HG03439 (cell line): ENCODE data around the gene SMIM31.
A peak's percentile ranks its signal among the peaks of the same experiment; 100 is the strongest.

Experiments
- ATAC-seq: cut with Tn5 transposase; IDR thresholded peaks from one replicate; pipeline ENCODE4 v1.9.1; 2021; ENCODE audit warnings: mild to moderate bottlenecking, moderate library complexity; ENCODE audit not compliant: unreplicated experiment

SMIM31 gene

GRCh38 chr4:164753873-164754488 is at the start of gene SMIM31:
Gene SMIM31, plus strand, starts transcription at chr4:164754131. Its CDS starts 16,313 bp downstream, at chr4:164770444.
- ATAC-seq: no peak

- ATAC-seq: no peak
Measured at GRCh38 chr4:164706675-164707074, 47.3 kb upstream of the SMIM31 start.

GRCh38 chr4:164716901-164717300 is 37.0 kb upstream of the SMIM31 start:
- no peak for ATAC-seq

GRCh38 chr4:164718827-164719226 is 35.1 kb upstream of the SMIM31 start:
- no peak for ATAC-seq

- ATAC-seq: no peak
Measured at GRCh38 chr4:164725066-164725465, 28.9 kb upstream of the SMIM31 start.

- no peak for ATAC-seq
Measured at GRCh38 chr4:164730705-164731393, 23.1 kb upstream of the SMIM31 start.

GRCh38 chr4:164731827-164732474 is 22.0 kb upstream of the SMIM31 start:
- peak; percentile 72 for ATAC-seq

- ATAC-seq: no peak
Measured at GRCh38 chr4:164734484-164734883, 19.4 kb upstream of the SMIM31 start.

- no peak for ATAC-seq
Measured at GRCh38 chr4:164748375-164748774, 5.6 kb upstream of the SMIM31 start.

- no peak for ATAC-seq
Measured at GRCh38 chr4:164755432-164755831, 1.5 kb downstream of the SMIM31 start.

- ATAC-seq: no peak
Measured at GRCh38 chr4:164756686-164757085, 2.8 kb downstream of the SMIM31 start.

- no peak for ATAC-seq
Measured at GRCh38 chr4:164761241-164761640, 7.3 kb downstream of the SMIM31 start.

GRCh38 chr4:164761746-164762275 is 7.9 kb downstream of the SMIM31 start:
- no peak for ATAC-seq

GRCh38 chr4:164765096-164765495 is 11.2 kb downstream of the SMIM31 start:
- no peak for ATAC-seq

- no peak for ATAC-seq
Measured at GRCh38 chr4:164765833-164766232, 11.9 kb downstream of the SMIM31 start.

- no peak for ATAC-seq
Measured at GRCh38 chr4:164768516-164768915, 14.6 kb downstream of the SMIM31 start.

- no peak for ATAC-seq
Measured at GRCh38 chr4:164770010-164770724, 16.2 kb downstream of the SMIM31 start.

GRCh38 chr4:164771088-164771487 is 17.2 kb downstream of the SMIM31 start:
- no peak for ATAC-seq

- ATAC-seq: no peak
Measured at GRCh38 chr4:164772076-164772475, 18.1 kb downstream of the SMIM31 start.

- no peak for ATAC-seq
Measured at GRCh38 chr4:164779080-164779479, 25.1 kb downstream of the SMIM31 start.

- peak; percentile 67 for ATAC-seq
Measured at GRCh38 chr4:164779811-164780216, 25.9 kb downstream of the SMIM31 start.
